Measurements from ENCODE around the gene SCN5A.

DNA sequence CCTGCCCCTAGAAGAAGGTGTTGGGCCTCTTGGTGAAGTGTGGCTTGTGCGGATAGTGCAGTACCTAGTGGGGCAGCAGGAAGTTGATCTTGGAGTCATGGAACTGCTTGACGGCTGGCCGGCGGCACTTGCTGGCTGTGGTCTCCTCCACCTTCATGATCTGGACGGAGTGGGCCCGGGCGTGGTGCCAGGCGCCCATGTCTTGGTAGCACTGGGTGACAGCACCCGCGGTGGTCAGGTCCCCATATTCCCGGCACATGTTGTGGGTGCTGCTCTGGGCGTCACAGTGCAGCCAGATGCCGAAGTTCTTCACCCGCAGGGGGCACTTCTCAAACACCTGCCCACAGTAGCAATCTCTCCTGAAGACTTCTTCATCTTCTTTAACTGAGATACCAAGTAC lies 122.7 kb downstream of the SCN5A start:
- TF ChIP-seq, protein P1, sequence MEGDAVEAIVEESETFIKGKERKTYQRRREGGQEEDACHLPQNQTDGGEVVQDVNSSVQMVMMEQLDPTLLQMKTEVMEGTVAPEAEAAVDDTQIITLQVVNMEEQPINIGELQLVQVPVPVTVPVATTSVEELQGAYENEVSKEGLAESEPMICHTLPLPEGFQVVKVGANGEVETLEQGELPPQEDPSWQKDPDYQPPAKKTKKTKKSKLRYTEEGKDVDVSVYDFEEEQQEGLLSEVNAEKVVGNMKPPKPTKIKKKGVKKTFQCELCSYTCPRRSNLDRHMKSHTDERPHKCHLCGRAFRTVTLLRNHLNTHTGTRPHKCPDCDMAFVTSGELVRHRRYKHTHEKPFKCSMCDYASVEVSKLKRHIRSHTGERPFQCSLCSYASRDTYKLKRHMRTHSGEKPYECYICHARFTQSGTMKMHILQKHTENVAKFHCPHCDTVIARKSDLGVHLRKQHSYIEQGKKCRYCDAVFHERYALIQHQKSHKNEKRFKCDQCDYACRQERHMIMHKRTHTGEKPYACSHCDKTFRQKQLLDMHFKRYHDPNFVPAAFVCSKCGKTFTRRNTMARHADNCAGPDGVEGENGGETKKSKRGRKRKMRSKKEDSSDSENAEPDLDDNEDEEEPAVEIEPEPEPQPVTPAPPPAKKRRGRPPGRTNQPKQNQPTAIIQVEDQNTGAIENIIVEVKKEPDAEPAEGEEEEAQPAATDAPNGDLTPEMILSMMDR (IDR thresholded peaks at IDR 0.05; ENCODE audit: poor library complexity) = no peak
- TF ChIP-seq EZH2phosphoT487 (IDR thresholded peaks at IDR 0.05; ENCODE audit: low read depth, severe bottlenecking, unreplicated experiment) (no peak), EZH2 (IDR thresholded peaks at IDR 0.05; ENCODE audit: borderline replicate concordance) (no peak)

All from hepatocyte (in vitro differentiated cells).